ENCODE results near the gene RAB31. TPM values are rescaled to one million over a fixed set of nuclear protein-coding genes. Genes with fewer than 3 reads are reported as not detected.

RAB31 gene
- total RNA-seq, 1 donor, result 47.8 TPM

DNA sequence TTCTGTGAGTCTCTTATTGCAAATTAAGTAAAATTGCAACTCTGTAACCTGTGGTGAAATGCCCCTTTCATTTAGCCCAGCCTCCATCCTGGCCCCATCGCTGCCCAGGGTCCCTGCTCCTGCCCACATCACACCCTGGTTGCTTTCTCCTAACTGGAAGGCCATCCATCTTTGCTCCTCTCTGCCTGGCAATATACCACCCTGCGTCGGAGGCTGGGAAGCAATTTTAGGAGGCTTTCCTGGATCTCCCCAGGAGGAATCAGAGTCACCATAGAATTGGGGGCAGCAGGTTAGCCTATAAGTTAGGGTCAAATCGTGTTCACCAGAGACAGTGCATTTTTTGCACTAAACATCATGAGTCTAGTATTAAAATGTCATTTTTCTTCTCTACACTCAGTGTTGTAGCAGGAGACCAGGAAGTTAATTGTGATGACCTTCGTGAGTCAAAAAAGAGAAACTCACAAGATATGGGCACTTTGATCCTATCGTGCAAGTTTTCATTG, 163.2 kb downstream of the RAB31 start:
- H3K27me3 ChIP-seq (ENCODE audit: insufficient read depth, low read length), result no peaks in the 10 kb centered on the region
- H3K9me3 ChIP-seq (ENCODE audit: low read depth, low read length), result no peaks in the 10 kb centered on the region
- H3K4me1 ChIP-seq (ENCODE audit: insufficient read depth, low read length), result peaks cover 39% of the 10 kb centered on the region
- H3K4me3 ChIP-seq (ENCODE audit: low read length), result no peak overlapping the region

DNA sequence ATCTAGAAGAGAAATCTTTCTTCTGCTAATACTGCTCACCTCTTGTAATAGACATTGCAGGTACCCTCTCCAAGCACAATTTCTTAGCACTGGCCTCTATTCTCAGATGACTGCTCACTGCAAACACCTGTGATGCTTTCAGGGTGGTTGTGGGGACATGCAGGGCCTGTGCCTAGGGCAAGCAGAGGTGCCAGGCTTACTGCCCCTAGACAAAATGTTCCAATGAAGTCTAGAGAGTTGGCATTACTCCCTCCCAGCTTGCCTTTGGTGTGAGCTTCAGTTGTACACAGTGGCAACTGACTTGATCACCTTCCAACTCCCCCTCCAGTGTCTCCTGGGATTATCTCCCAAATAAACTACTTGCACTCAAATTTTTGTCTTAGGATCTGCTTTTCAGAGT, 164.7 kb downstream of the RAB31 start:
- Histone ChIP-seq H3K4me3 (ENCODE audit: low read length) (no peak overlapping the region), H3K27me3 (ENCODE audit: insufficient read depth, low read length) (no peaks in the 10 kb centered on the region), H3K9me3 (ENCODE audit: low read depth, low read length) (no peaks in the 10 kb centered on the region), H3K4me1 (ENCODE audit: insufficient read depth, low read length) (peaks cover 29% of the 10 kb centered on the region)

DNA sequence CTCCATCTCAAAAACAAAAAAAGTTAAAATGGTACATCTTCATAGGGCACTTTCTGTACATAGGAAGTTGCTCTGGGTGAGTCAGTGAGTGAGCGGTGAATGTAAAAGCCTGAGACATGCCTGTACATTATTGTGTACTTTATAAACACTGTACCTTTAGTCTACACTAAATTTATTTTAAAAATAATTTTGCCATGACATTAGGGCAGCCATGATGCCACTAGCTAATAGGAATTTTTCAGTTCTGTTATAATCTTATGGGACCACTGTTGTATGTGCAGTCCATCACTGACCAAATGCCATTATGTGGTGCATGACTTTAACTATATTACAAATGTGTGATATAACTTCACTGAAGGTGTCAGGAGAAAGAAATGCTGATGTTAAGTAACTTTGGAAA, 166.6 kb downstream of the RAB31 start:
- Histone ChIP-seq H3K9me3 (ENCODE audit: low read depth, low read length) (no peaks in the 10 kb centered on the region), H3K27me3 (ENCODE audit: insufficient read depth, low read length) (no peaks in the 10 kb centered on the region), H3K4me3 (ENCODE audit: low read length) (no peak overlapping the region), H3K4me1 (ENCODE audit: insufficient read depth, low read length) (peaks cover 13% of the 10 kb centered on the region)

DNA sequence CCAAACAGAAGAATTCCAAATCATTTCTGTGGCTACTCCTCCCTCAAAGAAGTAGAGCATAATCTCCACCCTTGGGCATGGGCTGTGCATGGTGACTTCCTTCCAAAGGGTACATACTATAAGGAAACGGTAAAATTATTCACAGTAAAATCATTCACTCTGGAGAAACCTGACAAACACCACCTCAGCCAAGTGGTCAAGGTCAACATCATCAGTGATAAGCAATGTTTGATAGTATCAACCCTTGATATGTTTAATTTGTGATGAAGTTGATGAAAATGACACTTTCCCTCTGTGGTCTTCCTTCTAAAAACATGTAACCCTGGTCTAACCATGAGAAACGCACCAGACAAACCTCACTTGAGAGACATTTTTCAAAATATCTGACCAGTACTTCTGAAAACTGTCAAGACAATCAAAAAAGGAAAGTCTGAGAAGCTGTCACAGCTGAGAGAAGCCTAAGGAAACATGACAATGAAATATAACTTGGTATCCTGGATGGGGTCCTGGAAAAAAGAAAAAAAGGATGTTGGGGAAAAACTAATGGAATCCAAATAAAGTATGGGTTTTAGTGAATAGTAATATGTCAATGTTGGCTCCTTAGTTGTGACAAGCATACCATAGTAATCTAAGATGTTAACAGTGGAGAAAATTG, 168.2 kb downstream of the RAB31 start:
- H3K4me1 ChIP-seq (ENCODE audit: insufficient read depth, low read length), result no peaks in the 10 kb centered on the region
- H3K9me3 ChIP-seq (ENCODE audit: low read depth, low read length), result no peaks in the 10 kb centered on the region
- no peaks in the 10 kb centered on the region for H3K27me3 ChIP-seq (ENCODE audit: insufficient read depth, low read length)
- no peak overlapping the region for H3K4me3 ChIP-seq (ENCODE audit: low read length)

DNA sequence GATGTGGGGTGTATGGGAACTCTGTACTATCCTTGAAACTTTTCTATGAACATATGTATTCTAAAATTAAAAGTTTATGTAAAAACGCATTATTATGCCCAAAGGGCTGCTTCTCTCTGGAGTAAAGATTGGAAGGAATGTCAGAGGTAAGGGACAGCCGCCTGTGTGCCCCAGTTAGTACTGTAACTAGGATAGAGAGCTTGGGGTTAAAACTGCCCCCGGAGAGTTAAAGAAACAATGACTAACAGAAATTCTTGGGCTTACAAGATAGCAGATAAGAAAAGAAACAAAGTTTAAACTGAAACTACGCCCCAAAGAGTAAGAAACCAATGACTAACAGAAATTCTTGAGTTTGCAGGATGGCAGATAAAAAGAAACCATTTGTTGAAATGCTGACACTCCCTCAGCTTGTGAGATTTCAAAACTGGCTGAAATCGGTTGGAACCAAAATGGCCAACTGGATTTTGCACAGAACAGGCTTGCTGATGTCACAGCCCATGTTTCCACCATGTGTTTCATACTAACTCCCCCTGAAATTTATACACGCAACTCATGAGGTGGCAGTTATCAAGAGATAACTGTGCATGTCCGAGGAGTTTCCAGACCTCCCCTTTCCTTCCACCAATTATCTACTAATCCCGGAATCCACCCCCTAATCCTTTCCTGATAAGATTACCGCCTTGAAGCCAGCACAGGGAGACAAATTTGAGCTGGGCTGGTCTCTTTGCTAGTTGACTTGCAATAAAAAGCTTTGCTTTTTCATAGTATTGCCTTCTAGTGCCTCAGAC, 169.0 kb downstream of the RAB31 start:
- no peaks in the 10 kb centered on the region for H3K27me3 ChIP-seq (ENCODE audit: insufficient read depth, low read length)
- H3K9me3 ChIP-seq (ENCODE audit: low read depth, low read length), result no peaks in the 10 kb centered on the region
- no peak overlapping the region for H3K4me3 ChIP-seq (ENCODE audit: low read length)
- H3K4me1 ChIP-seq (ENCODE audit: insufficient read depth, low read length), result no peaks in the 10 kb centered on the region

DNA sequence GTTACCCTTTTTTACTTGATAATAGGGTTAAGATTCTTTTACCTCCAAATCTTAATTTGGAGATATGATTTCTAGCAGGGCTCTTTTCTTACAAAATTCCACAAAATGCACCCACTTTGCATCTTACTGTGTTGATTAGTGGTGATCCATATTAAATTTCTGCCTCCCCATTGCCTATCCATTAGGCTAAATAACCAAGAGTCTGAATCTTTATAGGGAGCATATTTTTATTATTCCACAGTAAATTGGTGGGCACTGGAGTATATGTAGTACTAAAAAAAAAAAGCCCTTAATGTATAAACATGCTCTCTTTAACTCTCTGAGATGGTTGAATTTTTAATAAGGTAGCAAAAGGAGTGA, 169.5 kb downstream of the RAB31 start:
- no peaks in the 10 kb centered on the region for H3K4me1 ChIP-seq (ENCODE audit: insufficient read depth, low read length)
- no peaks in the 10 kb centered on the region for H3K27me3 ChIP-seq (ENCODE audit: insufficient read depth, low read length)
- no peaks in the 10 kb centered on the region for H3K9me3 ChIP-seq (ENCODE audit: low read depth, low read length)
- H3K4me3 ChIP-seq (ENCODE audit: low read length), result no peak overlapping the region

DNA sequence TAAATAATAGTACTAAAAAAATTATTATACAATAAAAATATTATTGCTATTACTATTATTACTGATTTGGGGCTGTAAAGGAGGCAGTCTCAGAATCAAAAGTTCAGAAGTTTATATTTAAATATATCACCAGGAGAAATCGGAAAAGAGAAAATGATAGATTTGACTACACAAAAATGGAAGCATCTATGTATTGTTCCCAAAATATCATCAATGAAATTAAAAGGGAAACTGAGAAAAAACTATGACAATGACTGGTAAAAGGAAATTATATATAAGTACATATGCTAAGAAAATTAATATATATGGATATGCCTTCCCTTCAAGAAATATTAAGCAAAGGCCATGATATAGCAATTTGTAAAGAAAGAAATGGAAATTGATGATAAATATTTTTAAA, 170.0 kb downstream of the RAB31 start:
- no peaks in the 10 kb centered on the region for H3K4me1 ChIP-seq (ENCODE audit: insufficient read depth, low read length)
- no peak overlapping the region for H3K4me3 ChIP-seq (ENCODE audit: low read length)
- H3K9me3 ChIP-seq (ENCODE audit: low read depth, low read length), result no peaks in the 10 kb centered on the region
- H3K27me3 ChIP-seq (ENCODE audit: insufficient read depth, low read length), result no peaks in the 10 kb centered on the region

DNA sequence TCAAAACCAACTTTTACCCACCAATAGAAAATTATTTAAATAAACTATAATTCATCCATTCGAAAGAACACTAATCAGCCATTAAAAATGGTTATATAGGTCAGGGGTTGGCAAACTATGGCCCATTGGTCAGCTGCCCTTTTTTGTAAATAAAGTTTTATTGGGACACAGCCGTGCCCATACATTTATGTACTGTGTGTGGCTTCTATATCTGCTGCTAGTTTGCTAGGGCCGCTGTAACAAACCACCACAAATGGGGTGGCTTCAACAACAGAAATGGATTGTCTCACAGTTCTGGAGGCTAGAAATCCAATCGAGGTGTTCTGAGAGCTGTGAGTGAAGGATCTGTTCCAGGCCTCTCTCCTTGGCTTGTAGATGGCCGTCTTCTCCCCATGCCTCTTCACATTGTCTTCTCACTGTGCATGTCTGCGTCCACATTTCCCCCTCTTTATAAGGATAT, 170.7 kb downstream of the RAB31 start:
- Histone ChIP-seq H3K27me3 (ENCODE audit: insufficient read depth, low read length) (no peaks in the 10 kb centered on the region), H3K9me3 (ENCODE audit: low read depth, low read length) (no peaks in the 10 kb centered on the region), H3K4me3 (ENCODE audit: low read length) (no peak overlapping the region), H3K4me1 (ENCODE audit: insufficient read depth, low read length) (no peaks in the 10 kb centered on the region)

DNA sequence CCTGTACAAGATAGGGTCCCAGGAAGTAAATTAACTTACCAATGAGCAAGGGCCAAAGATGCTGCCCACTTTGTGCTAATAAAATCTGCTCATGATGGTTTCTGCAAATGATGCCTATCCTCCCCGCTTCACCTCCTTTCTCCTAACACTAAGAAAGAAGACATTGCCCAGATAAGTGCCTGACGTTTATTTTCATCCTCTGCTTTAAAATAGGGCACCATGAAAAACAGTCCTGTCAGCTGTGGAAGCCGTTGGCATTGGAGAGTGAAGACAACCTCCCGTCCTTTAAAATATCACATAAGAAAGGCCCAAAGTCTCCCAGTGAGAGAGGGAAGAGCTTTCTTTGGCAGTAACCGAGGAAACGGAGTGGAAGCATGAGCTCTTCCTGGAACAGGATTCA, 176.0 kb downstream of the RAB31 start:
- Histone ChIP-seq H3K9me3 (ENCODE audit: low read depth, low read length) (no peaks in the 10 kb centered on the region), H3K4me3 (ENCODE audit: low read length) (no peak overlapping the region), H3K4me1 (ENCODE audit: insufficient read depth, low read length) (no peaks in the 10 kb centered on the region), H3K27me3 (ENCODE audit: insufficient read depth, low read length) (no peaks in the 10 kb centered on the region)

DNA sequence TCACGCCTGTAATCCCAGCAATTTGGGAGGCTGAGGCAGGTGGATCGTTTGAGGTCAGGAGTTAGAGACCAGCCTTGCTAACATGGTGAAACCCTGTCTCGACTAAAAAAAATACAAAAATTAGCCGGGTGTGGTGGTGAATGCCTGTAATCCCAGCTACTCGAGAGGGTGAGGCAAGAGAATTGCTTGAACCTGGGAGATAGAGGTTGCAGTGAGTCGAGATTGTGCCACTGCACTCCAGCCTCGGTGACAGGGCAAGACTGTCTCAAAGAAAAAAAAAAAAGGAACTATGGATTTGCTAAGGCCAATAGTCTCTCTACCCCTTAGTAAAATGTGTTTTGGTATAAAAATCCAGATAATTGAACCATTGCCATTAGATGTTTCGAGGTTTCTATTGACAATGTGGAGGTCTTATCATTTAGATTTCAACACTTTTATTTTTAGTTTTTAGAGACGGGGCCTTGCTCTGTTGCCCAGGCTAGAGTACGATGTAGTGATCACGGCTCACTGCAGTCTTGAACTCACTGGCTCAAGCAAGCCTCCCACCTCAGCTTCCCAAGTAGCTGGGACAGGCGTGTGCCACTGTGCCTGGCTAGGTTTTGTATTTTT, 176.5 kb downstream of the RAB31 start:
- Histone ChIP-seq H3K4me1 (ENCODE audit: insufficient read depth, low read length) (no peaks in the 10 kb centered on the region), H3K9me3 (ENCODE audit: low read depth, low read length) (no peaks in the 10 kb centered on the region), H3K27me3 (ENCODE audit: insufficient read depth, low read length) (no peaks in the 10 kb centered on the region), H3K4me3 (ENCODE audit: low read length) (no peak overlapping the region)

DNA sequence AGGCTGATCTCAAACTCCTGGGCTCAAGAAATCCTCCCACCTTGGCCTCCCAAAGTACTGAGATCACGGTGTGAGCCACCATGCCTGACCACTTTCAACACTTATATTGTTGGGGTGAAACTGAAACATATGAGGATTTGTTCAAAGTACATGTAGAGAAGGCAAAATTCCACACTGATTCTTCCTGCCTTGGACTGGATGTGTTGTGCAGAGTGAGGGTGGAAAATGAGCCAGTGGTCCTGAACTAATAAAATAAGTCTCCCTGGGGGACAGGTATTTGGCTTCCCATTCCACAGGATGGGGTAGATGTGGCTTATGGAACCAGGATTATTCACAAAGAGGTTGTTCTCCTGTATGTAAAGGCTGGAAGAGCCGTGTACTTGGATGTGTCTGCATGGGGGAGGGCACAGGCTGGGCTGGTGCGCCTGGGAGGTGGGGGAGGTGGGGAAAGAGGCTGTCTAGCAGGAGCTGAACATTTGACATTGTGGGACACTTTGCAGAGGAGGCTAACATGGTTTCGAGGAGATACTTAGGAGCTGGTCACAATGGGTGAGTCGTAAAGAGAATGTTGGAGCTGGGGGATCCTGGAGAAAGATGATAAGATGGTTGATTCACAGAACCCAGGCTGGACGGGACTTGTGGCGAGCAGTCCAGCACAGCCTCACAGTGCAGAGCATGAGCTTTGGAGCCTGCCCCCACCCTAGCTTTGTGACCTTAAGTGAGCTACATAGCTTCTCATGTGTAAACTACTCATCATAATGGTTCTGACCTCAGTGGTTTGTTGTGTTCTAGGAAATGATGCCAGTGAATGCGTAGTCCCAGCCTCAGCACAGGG, 177.3 kb downstream of the RAB31 start, which contains the start of gene TXNDC2:
TSS of gene TXNDC2 (plus strand) at position 804 of the 835 bp plus-strand sequence. CDS start 708 bp downstream, outside the sequence.
- no peaks in the 10 kb centered on the region for H3K4me1 ChIP-seq (ENCODE audit: insufficient read depth, low read length)
- H3K9me3 ChIP-seq (ENCODE audit: low read depth, low read length), result no peaks in the 10 kb centered on the region
- H3K27me3 ChIP-seq (ENCODE audit: insufficient read depth, low read length), result no peaks in the 10 kb centered on the region
- no peak within 1 kb of the TSS for H3K4me3 ChIP-seq (ENCODE audit: low read length)

DNA sequence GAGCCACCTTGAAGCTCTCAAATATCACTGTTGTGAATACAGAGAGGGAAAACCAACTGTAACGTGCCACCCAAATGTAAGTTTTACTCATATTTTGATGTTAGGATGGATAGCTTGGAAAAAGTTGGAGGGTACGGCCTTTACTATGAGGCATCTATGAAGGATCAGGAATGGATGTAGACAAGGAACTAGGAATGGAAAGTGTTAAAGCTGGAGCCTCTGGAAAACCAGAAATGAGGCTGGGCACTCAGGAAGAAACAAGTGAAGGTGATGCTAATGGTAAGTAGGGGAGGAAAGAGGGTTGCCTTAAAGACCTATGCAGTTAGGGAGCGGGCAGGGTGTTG, 177.9 kb downstream of the RAB31 start:
- no peaks in the 10 kb centered on the region for H3K4me1 ChIP-seq (ENCODE audit: insufficient read depth, low read length)
- no peaks in the 10 kb centered on the region for H3K27me3 ChIP-seq (ENCODE audit: insufficient read depth, low read length)
- no peak overlapping the region for H3K4me3 ChIP-seq (ENCODE audit: low read length)
- H3K9me3 ChIP-seq (ENCODE audit: low read depth, low read length), result no peaks in the 10 kb centered on the region

DNA sequence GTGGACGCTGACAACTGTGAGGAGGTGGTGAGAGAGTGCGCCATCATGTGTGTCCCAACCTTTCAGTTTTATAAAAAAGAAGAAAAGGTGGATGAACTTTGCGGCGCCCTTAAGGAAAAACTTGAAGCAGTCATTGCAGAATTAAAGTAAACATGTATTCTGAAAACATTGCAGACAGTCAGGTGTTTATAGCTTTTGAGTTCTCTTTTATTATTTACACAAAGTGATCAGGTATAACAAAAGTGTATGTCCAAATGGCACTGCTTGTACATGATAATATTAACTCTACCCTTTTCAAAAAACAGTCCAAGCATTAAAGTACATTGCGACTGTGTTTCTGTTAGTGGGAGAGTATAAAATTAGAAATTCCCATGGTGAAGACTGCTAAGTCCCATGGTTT, 179.9 kb downstream of the RAB31 start:
- Histone ChIP-seq H3K4me3 (ENCODE audit: low read length) (no peak overlapping the region), H3K9me3 (ENCODE audit: low read depth, low read length) (no peaks in the 10 kb centered on the region), H3K27me3 (ENCODE audit: insufficient read depth, low read length) (no peaks in the 10 kb centered on the region), H3K4me1 (ENCODE audit: insufficient read depth, low read length) (no peaks in the 10 kb centered on the region)

DNA sequence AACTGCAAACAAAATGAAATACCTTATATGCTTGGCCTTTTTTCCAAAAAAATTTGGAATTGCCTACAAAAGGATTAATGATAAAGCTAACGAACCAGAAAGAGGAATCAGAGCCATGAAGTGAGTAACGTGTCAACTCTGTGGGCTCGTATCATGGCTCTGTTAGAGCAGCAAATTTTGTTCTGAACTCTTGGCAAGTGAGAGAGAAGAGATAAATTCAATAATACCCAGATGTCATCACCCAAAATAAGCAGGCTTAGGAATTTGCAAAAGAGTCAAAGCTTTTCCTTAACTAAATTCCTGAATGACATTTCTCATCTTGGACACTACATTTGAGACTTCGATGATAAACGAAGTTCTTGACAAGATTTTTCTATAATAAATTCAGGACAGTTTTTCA, 182.1 kb downstream of the RAB31 start:
- Histone ChIP-seq H3K27me3 (ENCODE audit: insufficient read depth, low read length) (no peaks in the 10 kb centered on the region), H3K4me3 (ENCODE audit: low read length) (no peak overlapping the region), H3K9me3 (ENCODE audit: low read depth, low read length) (no peaks in the 10 kb centered on the region), H3K4me1 (ENCODE audit: insufficient read depth, low read length) (no peaks in the 10 kb centered on the region)

DNA sequence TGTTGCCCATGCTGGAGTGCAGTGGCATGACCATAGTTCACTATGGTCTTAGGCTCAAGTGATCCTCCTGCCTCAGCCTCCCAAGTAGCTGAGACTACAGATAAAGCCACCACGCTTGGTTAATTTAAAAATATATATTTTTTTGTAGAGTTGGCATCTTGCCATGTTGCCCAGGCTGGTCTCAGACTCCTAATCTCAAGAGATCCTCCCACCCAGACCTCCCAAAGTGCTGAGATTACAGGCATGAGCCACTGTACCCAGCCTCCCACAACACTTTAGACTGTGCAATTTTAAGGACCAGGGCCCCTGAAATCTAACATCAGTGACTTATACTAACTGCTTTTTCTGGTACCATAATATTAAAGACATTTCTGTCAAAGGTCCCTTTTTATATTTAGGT, 182.9 kb downstream of the RAB31 start:
- no peaks in the 10 kb centered on the region for H3K27me3 ChIP-seq (ENCODE audit: insufficient read depth, low read length)
- H3K9me3 ChIP-seq (ENCODE audit: low read depth, low read length), result no peaks in the 10 kb centered on the region
- no peaks in the 10 kb centered on the region for H3K4me1 ChIP-seq (ENCODE audit: insufficient read depth, low read length)
- no peak overlapping the region for H3K4me3 ChIP-seq (ENCODE audit: low read length)
